Measurements from ENCODE around the gene CTSF.
"Not testable (repeated sequence)": the region's sequence is repeated elsewhere in the genome, so short reads cannot be mapped to it uniquely, and the experiment has no call there.

Gene CTSF

GRCh38 chr11:66589996-66590675 is 21.7 kb upstream of the CTSF start:
- DNase-seq (ENCODE audit: low read depth): no peak

GRCh38 chr11:66589315-66589714 is 20.9 kb upstream of the CTSF start:
- not testable (repeated sequence) for DNase-seq (ENCODE audit: low read depth)

GRCh38 chr11:66586136-66586535 is 17.7 kb upstream of the CTSF start:
- no peak for DNase-seq (ENCODE audit: low read depth)

- not testable (repeated sequence) for DNase-seq (ENCODE audit: low read depth)
Measured at GRCh38 chr11:66585447-66585846, 17.0 kb upstream of the CTSF start.

- not testable (repeated sequence) for DNase-seq (ENCODE audit: low read depth)
Measured at GRCh38 chr11:66582565-66583147, 14.2 kb upstream of the CTSF start.

GRCh38 chr11:66581261-66581660 is 12.9 kb upstream of the CTSF start:
- no peak for DNase-seq (ENCODE audit: low read depth)

GRCh38 chr11:66580803-66581202 is 12.4 kb upstream of the CTSF start:
- DNase-seq (ENCODE audit: low read depth): no peak

GRCh38 chr11:66579017-66579606 is 10.7 kb upstream of the CTSF start:
- DNase-seq (ENCODE audit: low read depth): peak; percentile 78

GRCh38 chr11:66570850-66571180 is 2.4 kb upstream of the CTSF start:
- no peak for DNase-seq (ENCODE audit: low read depth)

- no peak for DNase-seq (ENCODE audit: low read depth)
Measured at GRCh38 chr11:66570079-66570849, 1.9 kb upstream of the CTSF start.

GRCh38 chr11:66569076-66569475 is 670 bp upstream of the CTSF start:
- DNase-seq (ENCODE audit: low read depth): no peak

GRCh38 chr11:66567787-66568123 is 651 bp downstream of the CTSF start:
- DNase-seq (ENCODE audit: low read depth): no peak

- DNase-seq (ENCODE audit: low read depth): no peak
Measured at GRCh38 chr11:66566221-66566620, 2.2 kb downstream of the CTSF start.

- no peak for DNase-seq (ENCODE audit: low read depth)
Measured at GRCh38 chr11:66564984-66565383, 3.4 kb downstream of the CTSF start.

GRCh38 chr11:66564538-66564937 is 3.9 kb downstream of the CTSF start:
- no peak for DNase-seq (ENCODE audit: low read depth)

- DNase-seq (ENCODE audit: low read depth): no peak
Measured at GRCh38 chr11:66563832-66564231, 4.6 kb downstream of the CTSF start.

- no peak for DNase-seq (ENCODE audit: low read depth)
Measured at GRCh38 chr11:66562907-66563583, 5.4 kb downstream of the CTSF start.

- DNase-seq (ENCODE audit: low read depth): no peak
Measured at GRCh38 chr11:66562275-66562674, 6.1 kb downstream of the CTSF start.

- no peak for DNase-seq (ENCODE audit: low read depth)
Measured at GRCh38 chr11:66561975-66562248, 6.5 kb downstream of the CTSF start.

GRCh38 chr11:66561178-66561974 is 7.0 kb downstream of the CTSF start:
- DNase-seq (ENCODE audit: low read depth): no peak

GRCh38 chr11:66559866-66560676 is 8.3 kb downstream of the CTSF start:
- DNase-seq (ENCODE audit: low read depth): no peak

Data from stimulated activated CD8-positive, alpha-beta memory T cell treated with anti-CD3 and anti-CD28 coated beads, Interleukin-7, amount 100 ng/mL, for 24 hours (primary cell).